ENCODE measurements around the gene MIF4GD.

- TF ChIP-seq, protein P1, sequence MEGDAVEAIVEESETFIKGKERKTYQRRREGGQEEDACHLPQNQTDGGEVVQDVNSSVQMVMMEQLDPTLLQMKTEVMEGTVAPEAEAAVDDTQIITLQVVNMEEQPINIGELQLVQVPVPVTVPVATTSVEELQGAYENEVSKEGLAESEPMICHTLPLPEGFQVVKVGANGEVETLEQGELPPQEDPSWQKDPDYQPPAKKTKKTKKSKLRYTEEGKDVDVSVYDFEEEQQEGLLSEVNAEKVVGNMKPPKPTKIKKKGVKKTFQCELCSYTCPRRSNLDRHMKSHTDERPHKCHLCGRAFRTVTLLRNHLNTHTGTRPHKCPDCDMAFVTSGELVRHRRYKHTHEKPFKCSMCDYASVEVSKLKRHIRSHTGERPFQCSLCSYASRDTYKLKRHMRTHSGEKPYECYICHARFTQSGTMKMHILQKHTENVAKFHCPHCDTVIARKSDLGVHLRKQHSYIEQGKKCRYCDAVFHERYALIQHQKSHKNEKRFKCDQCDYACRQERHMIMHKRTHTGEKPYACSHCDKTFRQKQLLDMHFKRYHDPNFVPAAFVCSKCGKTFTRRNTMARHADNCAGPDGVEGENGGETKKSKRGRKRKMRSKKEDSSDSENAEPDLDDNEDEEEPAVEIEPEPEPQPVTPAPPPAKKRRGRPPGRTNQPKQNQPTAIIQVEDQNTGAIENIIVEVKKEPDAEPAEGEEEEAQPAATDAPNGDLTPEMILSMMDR (IDR thresholded peaks at IDR 0.05) = no peak
- TF ChIP-seq POLR2A (IDR thresholded peaks at IDR 0.05) (no peak), POLR2AphosphoS5 (IDR thresholded peaks at IDR 0.05) (no peak)
Observed at GRCh38 chr17:75232786-75233185, 38.2 kb downstream of the MIF4GD start.

All from breast epithelium (tissue), 3 donors.